Sigmoid colon (tissue), 4 donors: ENCODE data around the gene ACYP1.

ENCODE experiments used
- EP300 ChIP-seq, 4 donors: sonication (generic); formaldehyde crosslinking; IDR thresholded peaks; one replicate each; pipeline ENCODE4 v1.6.1; 2017; ENCODE audit warnings: antibody characterized with exemption in 4 of 4
- POLR2A ChIP-seq, 2 donors: fragments of 450-650 bp; IDR thresholded peaks; one replicate each; pipeline ENCODE4 v1.6.1; 2016; ENCODE audit warnings: antibody characterized with exemption in 2 of 2, mild to moderate bottlenecking in 2 of 2, moderate library complexity in 2 of 2
- POLR2AphosphoS5 ChIP-seq, 4 donors: sonication (generic); formaldehyde crosslinking; IDR thresholded peaks; one replicate each; pipeline ENCODE4 v1.6.1; 2017; ENCODE audit warnings: antibody characterized with exemption in 4 of 4
- TF ChIP-seq, protein P1 (sequence below), 4 experiments: fragments of 450-650 bp in 3 of 4; fragments of 200-600 bp in 1 of 4; IDR thresholded peaks; one replicate each; pipeline ENCODE4 v1.5.1; 2016 to 2019; ENCODE audit warnings: antibody characterized with exemption in 4 of 4, mild to moderate bottlenecking in 3 of 4, moderate library complexity in 2 of 4

DNA sequence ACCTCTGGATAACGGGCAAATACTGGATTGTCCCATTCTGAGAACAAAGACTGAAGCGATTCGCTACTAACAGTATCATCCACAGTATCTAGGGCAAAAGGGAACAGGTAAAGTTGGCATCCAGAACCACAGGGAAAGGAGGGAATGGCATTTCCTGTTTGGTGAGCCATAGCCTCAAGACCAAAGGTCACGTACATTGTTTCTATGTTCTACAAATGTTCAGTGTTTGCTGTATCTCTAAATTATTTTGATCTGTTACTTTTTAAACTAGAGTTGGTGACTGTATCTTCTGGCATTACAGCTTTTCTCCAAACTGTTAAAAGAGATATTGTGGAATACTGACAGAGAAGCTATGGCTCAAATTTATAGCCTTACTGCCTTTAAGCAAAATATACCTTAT is 22.2 kb downstream of the ACYP1 start:
- TF ChIP-seq, protein P1, sequence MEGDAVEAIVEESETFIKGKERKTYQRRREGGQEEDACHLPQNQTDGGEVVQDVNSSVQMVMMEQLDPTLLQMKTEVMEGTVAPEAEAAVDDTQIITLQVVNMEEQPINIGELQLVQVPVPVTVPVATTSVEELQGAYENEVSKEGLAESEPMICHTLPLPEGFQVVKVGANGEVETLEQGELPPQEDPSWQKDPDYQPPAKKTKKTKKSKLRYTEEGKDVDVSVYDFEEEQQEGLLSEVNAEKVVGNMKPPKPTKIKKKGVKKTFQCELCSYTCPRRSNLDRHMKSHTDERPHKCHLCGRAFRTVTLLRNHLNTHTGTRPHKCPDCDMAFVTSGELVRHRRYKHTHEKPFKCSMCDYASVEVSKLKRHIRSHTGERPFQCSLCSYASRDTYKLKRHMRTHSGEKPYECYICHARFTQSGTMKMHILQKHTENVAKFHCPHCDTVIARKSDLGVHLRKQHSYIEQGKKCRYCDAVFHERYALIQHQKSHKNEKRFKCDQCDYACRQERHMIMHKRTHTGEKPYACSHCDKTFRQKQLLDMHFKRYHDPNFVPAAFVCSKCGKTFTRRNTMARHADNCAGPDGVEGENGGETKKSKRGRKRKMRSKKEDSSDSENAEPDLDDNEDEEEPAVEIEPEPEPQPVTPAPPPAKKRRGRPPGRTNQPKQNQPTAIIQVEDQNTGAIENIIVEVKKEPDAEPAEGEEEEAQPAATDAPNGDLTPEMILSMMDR (IDR thresholded peaks at IDR 0.05): no peak
- no peak for TF ChIP-seq POLR2AphosphoS5 (IDR thresholded peaks at IDR 0.05)
- TF ChIP-seq POLR2A (IDR thresholded peaks at IDR 0.05): no peak
- TF ChIP-seq EP300 (IDR thresholded peaks at IDR 0.05): no peak
